ENCODE data around the gene CD2BP2. TPM values are rescaled to one million over a fixed set of nuclear protein-coding genes. Genes with fewer than 3 reads are reported as not detected.

CD2BP2 gene
- total and polyA plus RNA-seq, 2 of the 13 experiments (the other 11 are each of a cell fraction or from before 2014, with no cell fraction given), result 24.9 to 54.6 TPM

- TF ChIP-seq, protein P1, sequence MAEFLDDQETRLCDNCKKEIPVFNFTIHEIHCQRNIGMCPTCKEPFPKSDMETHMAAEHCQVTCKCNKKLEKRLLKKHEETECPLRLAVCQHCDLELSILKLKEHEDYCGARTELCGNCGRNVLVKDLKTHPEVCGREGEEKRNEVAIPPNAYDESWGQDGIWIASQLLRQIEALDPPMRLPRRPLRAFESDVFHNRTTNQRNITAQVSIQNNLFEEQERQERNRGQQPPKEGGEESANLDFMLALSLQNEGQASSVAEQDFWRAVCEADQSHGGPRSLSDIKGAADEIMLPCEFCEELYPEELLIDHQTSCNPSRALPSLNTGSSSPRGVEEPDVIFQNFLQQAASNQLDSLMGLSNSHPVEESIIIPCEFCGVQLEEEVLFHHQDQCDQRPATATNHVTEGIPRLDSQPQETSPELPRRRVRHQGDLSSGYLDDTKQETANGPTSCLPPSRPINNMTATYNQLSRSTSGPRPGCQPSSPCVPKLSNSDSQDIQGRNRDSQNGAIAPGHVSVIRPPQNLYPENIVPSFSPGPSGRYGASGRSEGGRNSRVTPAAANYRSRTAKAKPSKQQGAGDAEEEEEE (CRISPR knock-in tag; IDR thresholded peaks at IDR 0.05; ENCODE audit: borderline replicate concordance), result 0 out of 2 replicates have a peak, but pooled peaks have one; percentile 53
- TF ChIP-seq NBN (conservative IDR thresholded peaks at IDR 0.05) (no peak), SRF (IDR thresholded peaks at IDR 0.05; ENCODE audit: low read depth, low read length) (no peak), MTA3 (CRISPR knock-in tag; IDR thresholded peaks at IDR 0.05) (no peak), YEATS4 (CRISPR knock-in tag; IDR thresholded peaks at IDR 0.05; ENCODE audit: borderline replicate concordance) (no peak), ATM (IDR thresholded peaks at IDR 0.05; ENCODE audit: borderline replicate concordance) (no peak), ZNF354B (CRISPR knock-in tag; IDR thresholded peaks at IDR 0.05) (no peak), PHF21A (CRISPR knock-in tag; IDR thresholded peaks at IDR 0.05) (no peak), ISL2 (CRISPR knock-in tag; IDR thresholded peaks at IDR 0.05) (no peak), ZNF678 (CRISPR knock-in tag; IDR thresholded peaks at IDR 0.05) (no peak), NR3C1 (CRISPR knock-in tag; IDR thresholded peaks at IDR 0.05) (no peak), ZNF550 (CRISPR knock-in tag; IDR thresholded peaks at IDR 0.05; ENCODE audit: borderline replicate concordance) (0 out of 2 replicates have a peak, but pooled peaks have one; percentile 37), KAT8 (CRISPR knock-in tag; IDR thresholded peaks at IDR 0.05) (no peak), KMT2B (CRISPR knock-in tag; IDR thresholded peaks at IDR 0.05) (no peak)
- TF ChIP-seq, protein P2, sequence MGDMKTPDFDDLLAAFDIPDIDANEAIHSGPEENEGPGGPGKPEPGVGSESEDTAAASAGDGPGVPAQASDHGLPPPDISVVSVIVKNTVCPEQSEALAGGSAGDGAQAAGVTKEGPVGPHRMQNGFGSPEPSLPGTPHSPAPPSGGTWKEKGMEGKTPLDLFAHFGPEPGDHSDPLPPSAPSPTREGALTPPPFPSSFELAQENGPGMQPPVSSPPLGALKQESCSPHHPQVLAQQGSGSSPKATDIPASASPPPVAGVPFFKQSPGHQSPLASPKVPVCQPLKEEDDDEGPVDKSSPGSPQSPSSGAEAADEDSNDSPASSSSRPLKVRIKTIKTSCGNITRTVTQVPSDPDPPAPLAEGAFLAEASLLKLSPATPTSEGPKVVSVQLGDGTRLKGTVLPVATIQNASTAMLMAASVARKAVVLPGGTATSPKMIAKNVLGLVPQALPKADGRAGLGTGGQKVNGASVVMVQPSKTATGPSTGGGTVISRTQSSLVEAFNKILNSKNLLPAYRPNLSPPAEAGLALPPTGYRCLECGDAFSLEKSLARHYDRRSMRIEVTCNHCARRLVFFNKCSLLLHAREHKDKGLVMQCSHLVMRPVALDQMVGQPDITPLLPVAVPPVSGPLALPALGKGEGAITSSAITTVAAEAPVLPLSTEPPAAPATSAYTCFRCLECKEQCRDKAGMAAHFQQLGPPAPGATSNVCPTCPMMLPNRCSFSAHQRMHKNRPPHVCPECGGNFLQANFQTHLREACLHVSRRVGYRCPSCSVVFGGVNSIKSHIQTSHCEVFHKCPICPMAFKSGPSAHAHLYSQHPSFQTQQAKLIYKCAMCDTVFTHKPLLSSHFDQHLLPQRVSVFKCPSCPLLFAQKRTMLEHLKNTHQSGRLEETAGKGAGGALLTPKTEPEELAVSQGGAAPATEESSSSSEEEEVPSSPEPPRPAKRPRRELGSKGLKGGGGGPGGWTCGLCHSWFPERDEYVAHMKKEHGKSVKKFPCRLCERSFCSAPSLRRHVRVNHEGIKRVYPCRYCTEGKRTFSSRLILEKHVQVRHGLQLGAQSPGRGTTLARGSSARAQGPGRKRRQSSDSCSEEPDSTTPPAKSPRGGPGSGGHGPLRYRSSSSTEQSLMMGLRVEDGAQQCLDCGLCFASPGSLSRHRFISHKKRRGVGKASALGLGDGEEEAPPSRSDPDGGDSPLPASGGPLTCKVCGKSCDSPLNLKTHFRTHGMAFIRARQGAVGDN (CRISPR knock-in tag; IDR thresholded peaks at IDR 0.05), result no peak
- TF ChIP-seq, protein P3, sequence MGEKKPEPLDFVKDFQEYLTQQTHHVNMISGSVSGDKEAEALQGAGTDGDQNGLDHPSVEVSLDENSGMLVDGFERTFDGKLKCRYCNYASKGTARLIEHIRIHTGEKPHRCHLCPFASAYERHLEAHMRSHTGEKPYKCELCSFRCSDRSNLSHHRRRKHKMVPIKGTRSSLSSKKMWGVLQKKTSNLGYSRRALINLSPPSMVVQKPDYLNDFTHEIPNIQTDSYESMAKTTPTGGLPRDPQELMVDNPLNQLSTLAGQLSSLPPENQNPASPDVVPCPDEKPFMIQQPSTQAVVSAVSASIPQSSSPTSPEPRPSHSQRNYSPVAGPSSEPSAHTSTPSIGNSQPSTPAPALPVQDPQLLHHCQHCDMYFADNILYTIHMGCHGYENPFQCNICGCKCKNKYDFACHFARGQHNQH (CRISPR knock-in tag; IDR thresholded peaks at IDR 0.05), result no peak
Observed at GRCh38 chr16:30379158-30379783, 24.2 kb upstream of the CD2BP2 start (continued).
